ENCODE measurements around the gene CRB1.

Gene CRB1

GRCh38 chr1:197264936-197265567, 3.0 kb upstream of the CRB1 start:
- no peak for DNase-seq (ENCODE audit: low read depth)
- no peak overlapping the region for H3K4me3 ChIP-seq (ENCODE audit: low read depth, low read length)
- TF ChIP-seq, protein P1, sequence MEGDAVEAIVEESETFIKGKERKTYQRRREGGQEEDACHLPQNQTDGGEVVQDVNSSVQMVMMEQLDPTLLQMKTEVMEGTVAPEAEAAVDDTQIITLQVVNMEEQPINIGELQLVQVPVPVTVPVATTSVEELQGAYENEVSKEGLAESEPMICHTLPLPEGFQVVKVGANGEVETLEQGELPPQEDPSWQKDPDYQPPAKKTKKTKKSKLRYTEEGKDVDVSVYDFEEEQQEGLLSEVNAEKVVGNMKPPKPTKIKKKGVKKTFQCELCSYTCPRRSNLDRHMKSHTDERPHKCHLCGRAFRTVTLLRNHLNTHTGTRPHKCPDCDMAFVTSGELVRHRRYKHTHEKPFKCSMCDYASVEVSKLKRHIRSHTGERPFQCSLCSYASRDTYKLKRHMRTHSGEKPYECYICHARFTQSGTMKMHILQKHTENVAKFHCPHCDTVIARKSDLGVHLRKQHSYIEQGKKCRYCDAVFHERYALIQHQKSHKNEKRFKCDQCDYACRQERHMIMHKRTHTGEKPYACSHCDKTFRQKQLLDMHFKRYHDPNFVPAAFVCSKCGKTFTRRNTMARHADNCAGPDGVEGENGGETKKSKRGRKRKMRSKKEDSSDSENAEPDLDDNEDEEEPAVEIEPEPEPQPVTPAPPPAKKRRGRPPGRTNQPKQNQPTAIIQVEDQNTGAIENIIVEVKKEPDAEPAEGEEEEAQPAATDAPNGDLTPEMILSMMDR (IDR thresholded peaks at IDR 0.05; ENCODE audit: low read depth, low read length, missing control alignments) = no peak
- in situ Hi-C loops (cut with HindIII; ENCODE audit: low sequenced_read_pairs) = no loop called here

- DNase-seq (ENCODE audit: low read depth) = no peak
- TF ChIP-seq, protein P1 (IDR thresholded peaks at IDR 0.05; ENCODE audit: low read depth, low read length, missing control alignments) = no peak
- no peak overlapping the region for H3K4me3 ChIP-seq (ENCODE audit: low read depth, low read length)
- in situ Hi-C loops (cut with HindIII; ENCODE audit: low sequenced_read_pairs) = no loop called here
Measured at GRCh38 chr1:197269053-197269452, 1.0 kb downstream of the CRB1 start.

DNA sequence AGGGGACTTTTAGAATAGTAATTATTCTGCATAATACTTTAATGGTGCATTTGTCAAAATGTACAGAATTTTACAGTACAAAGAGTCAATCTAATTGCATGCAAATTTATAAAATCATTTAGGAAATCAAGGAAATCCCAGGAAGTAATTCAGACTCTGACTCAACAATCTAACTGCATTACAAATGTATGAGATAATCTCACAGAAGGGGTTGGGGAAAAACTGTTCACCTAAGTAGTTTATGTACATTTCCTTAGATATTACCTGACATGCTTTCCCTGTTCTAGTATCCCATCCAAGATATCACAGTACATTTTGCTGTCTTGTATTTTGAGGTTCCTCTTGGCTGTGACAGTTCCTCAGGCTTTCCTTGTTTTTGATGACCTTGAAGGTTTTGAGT, 4.7 kb downstream of the CRB1 start:
- no peak overlapping the region for H3K4me3 ChIP-seq (ENCODE audit: low read depth, low read length)
- TF ChIP-seq, protein P1 (IDR thresholded peaks at IDR 0.05; ENCODE audit: low read depth, low read length, missing control alignments) = no peak
- DNase-seq (ENCODE audit: low read depth) = no peak
- in situ Hi-C loops (cut with HindIII; ENCODE audit: low sequenced_read_pairs) = no loop called here

GRCh38 chr1:197277166-197277565, 9.1 kb downstream of the CRB1 start:
- peak; percentile 3 for DNase-seq (ENCODE audit: low read depth)
- TF ChIP-seq, protein P1 (IDR thresholded peaks at IDR 0.05; ENCODE audit: low read depth, low read length, missing control alignments) = no peak
- no peak overlapping the region for H3K4me3 ChIP-seq (ENCODE audit: low read depth, low read length)
- in situ Hi-C loops (cut with HindIII; ENCODE audit: low sequenced_read_pairs) = no loop called here

GRCh38 chr1:197284325-197284724, 16.3 kb downstream of the CRB1 start:
- no peak for DNase-seq (ENCODE audit: low read depth)
- TF ChIP-seq, protein P1 (IDR thresholded peaks at IDR 0.05; ENCODE audit: low read depth, low read length, missing control alignments) = no peak
- in situ Hi-C loops (cut with HindIII; ENCODE audit: low sequenced_read_pairs) = no loop called here
- H3K4me3 ChIP-seq (ENCODE audit: low read depth, low read length) = no peak overlapping the region

DNA sequence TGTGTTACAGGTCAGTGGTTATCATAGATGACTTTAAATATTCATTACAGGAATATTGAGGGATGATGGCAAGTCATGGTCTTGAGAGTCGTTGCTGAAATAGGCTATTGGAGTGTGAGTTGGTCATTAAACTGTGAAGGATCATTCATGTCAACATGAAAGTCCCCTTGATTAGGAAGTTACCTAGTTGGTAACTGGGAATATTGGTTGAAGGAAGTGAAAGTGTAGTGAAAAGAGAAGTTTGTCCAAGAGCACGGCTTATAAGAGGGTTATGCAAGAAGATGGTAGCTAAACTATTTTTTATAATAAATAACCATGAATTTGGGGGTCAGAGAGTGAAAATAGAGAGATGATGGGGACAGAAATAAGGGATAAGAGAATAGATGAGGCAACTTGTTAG, 16.9 kb downstream of the CRB1 start:
- in situ Hi-C loops (cut with HindIII; ENCODE audit: low sequenced_read_pairs) = no loop called here
- H3K4me3 ChIP-seq (ENCODE audit: low read depth, low read length) = no peak overlapping the region
- TF ChIP-seq, protein P1 (IDR thresholded peaks at IDR 0.05; ENCODE audit: low read depth, low read length, missing control alignments) = no peak
- no peak for DNase-seq (ENCODE audit: low read depth)

All from astrocyte of the cerebellum (primary cell).